HG03571 (cell line): Measurements from ENCODE around the gene KMT5B.

Experiments used
- ATAC-seq: cut with Tn5 transposase; IDR thresholded peaks from one replicate; pipeline ENCODE4 v1.9.1; 2021; ENCODE audit not compliant: unreplicated experiment

KMT5B gene

GRCh38 chr11:68121067-68121899 lies 91.8 kb downstream of the KMT5B start, which contains the start of gene CHKA:
CHKA (minus strand) TSS chr11:68121388; CDS start chr11:68121177, 211 bp downstream.
- peak; percentile 82 for ATAC-seq

- ATAC-seq: peak; percentile 10
Measured at GRCh38 chr11:68120273-68121066, 92.6 kb downstream of the KMT5B start.

- ATAC-seq: no peak
Measured at GRCh38 chr11:68118706-68119448, 94.2 kb downstream of the KMT5B start.

- ATAC-seq: no peak
Measured at GRCh38 chr11:68117853-68118470, 95.1 kb downstream of the KMT5B start.

GRCh38 chr11:68116974-68117373 lies 96.1 kb downstream of the KMT5B start:
- no peak for ATAC-seq

GRCh38 chr11:68116126-68116525 lies 97.0 kb downstream of the KMT5B start:
- ATAC-seq: no peak

- ATAC-seq: no peak
Measured at GRCh38 chr11:68115285-68115684, 97.8 kb downstream of the KMT5B start.

GRCh38 chr11:68113986-68114385 lies 99.1 kb downstream of the KMT5B start:
- ATAC-seq: no peak

- ATAC-seq: no peak
Measured at GRCh38 chr11:68107689-68108088, 105.4 kb downstream of the KMT5B start.

GRCh38 chr11:68106165-68106940 lies 106.7 kb downstream of the KMT5B start:
- no peak for ATAC-seq
